Transverse colon (tissue), 4 donors: ENCODE data around the gene MOGAT1. TPM values are rescaled to one million over a fixed set of nuclear protein-coding genes. Genes with fewer than 3 reads are reported as not detected.

Experiments
- DNase-seq: peaks from one replicate; pipeline ENCODE4 v3.0.0-alpha.2; 2019
- H3K27ac ChIP-seq, 4 donors: fragments of 200-600 bp; sonication (generic); 2 replicates each; pipeline ENCODE4 v1.5.1; 2016 to 2018; ENCODE audit warnings: inconsistent platforms in 4 of 4
- H3K27me3 ChIP-seq: fragments of 200-600 bp; sonication (generic); 2 replicates; pipeline ENCODE4 v1.5.1; 2017; ENCODE audit warnings: inconsistent platforms
- H3K36me3 ChIP-seq, 4 donors: fragments of 200-600 bp; sonication (generic); 2 replicates each; pipeline ENCODE4 v1.5.1; 2017 to 2019; ENCODE audit warnings: inconsistent platforms in 4 of 4
- H3K4me1 ChIP-seq, 4 donors: fragments of 200-600 bp; sonication (generic); 2 replicates each; pipeline ENCODE4 v1.5.1; 2017 to 2020; ENCODE audit warnings: inconsistent platforms in 4 of 4
- H3K4me3 ChIP-seq, 4 donors: fragments of 200-600 bp; sonication (generic); 1 replicate in 1 of 4; 2 replicates in 3 of 4; pipeline versions ENCODE4 v1.5.1 to v1.6.1; 2017 to 2019; ENCODE audit warnings: inconsistent platforms in 4 of 4
- H3K9me3 ChIP-seq, 2 donors: fragments of 200-600 bp; sonication (generic); 2 replicates each; pipeline ENCODE4 v1.5.1; 2017 to 2019; ENCODE audit warnings: inconsistent platforms in 2 of 2
- EP300 ChIP-seq: sonication (generic); formaldehyde crosslinking; IDR thresholded peaks from one replicate; pipeline ENCODE4 v1.6.1; 2017; ENCODE audit warnings: antibody characterized with exemption, low read depth
- POLR2A ChIP-seq: fragments of 450-650 bp; IDR thresholded peaks from one replicate; pipeline ENCODE4 v1.6.1; 2016; ENCODE audit warnings: antibody characterized with exemption, mild to moderate bottlenecking, moderate library complexity
- POLR2AphosphoS5 ChIP-seq, 3 donors: sonication (generic); formaldehyde crosslinking; IDR thresholded peaks; one replicate each; pipeline ENCODE4 v1.6.1; 2016; ENCODE audit warnings: antibody characterized with exemption in 3 of 3
- WGBS, 2 donors: methylation state at CpG; one replicate each; pipeline ENCODE4 v1.1.5; 2018; ENCODE audit warnings: low coverage in 1 of 2; 5-methylcytosine and 5-hydroxymethylcytosine counted together
- in situ Hi-C, 4 donors: fragments of 200-750 bp; cut with MboI; loops; one replicate each; pipeline versions ENCODE4 v1.15.0 to v1.15.1; 2017; ENCODE audit warnings: low sequenced_read_pairs in 3 of 4, low pct_ligation_motif_present in 1 of 4, low pct_unique_long_range_greater_than_20kb in 1 of 4
- intact Hi-C: fragments of 100-400 bp; cut with DNase I; formaldehyde crosslinking; loops from one replicate; pipeline ENCODE4 v1.15.1; 2023; ENCODE audit warnings: low total_unique reads
- total RNA-seq, 4 donors: library from RNA; depleted of rRNA; stranded (reverse); fragments of >200 nt; gene quantifications; one replicate each; pipeline ENCODE4 v1.1.0, GENCODE V29; 2016
- TF ChIP-seq, protein P1 (sequence below), 5 experiments: fragments of 200-600 bp in 3 of 5; fragments of 450-650 bp in 2 of 5; sonication (generic) in 3 of 5; IDR thresholded peaks; 1 replicate in 2 of 5; 2 replicates in 3 of 5; pipeline ENCODE4 v1.5.1; 2016 to 2017; ENCODE audit warnings: antibody characterized with exemption in 5 of 5, inconsistent platforms in 3 of 5, mild to moderate bottlenecking in 2 of 5, moderate library complexity in 1 of 5

The MOGAT1 gene
- total RNA-seq, 4 donors from 2014 or later = 0.80 TPM; not detected in 3

DNA sequence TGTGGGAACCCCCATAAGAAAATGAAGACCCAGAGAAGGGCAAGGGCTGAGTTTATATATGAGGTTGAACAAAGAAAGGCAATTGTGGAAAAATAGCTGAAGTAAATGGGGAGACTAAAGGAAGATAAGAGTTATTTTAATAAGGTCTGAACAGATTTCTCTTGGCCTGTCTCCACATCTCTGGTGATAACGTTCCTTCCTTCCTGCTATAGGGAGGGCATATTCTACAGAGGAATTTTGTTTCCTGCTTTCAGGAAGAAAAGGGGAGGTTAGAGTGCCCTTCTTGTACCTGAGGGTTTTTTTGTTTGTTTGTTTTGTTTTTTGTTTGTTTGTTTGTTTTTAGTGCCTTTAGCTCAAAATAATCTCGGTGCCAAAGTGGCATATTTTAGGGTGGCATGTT, 31.6 kb downstream of the MOGAT1 start:
- 41 to 51% methylated on average over 2 of the region's 2 CpGs for WGBS, 2 donors

GRCh38 chr2:222703886-222704285, 32.4 kb downstream of the MOGAT1 start:
- intact Hi-C loops = loop anchor here (10.0 kb wide), 1 partner anchor 201 kb away; no protein-coding TSS in a partner anchor
- Histone ChIP-seq H3K4me3 (no peak overlapping the region), H3K4me1 (peaks cover 0 to 11% (median 8%) of the 10 kb centered on the region in 4 donors), H3K9me3 (no peaks in the 10 kb centered on the region), H3K27me3 (no peaks in the 10 kb centered on the region), H3K36me3 (no peaks in the 10 kb centered on the region), H3K27ac (no peak overlapping the region)
- TF ChIP-seq EP300 = no peak
- TF ChIP-seq POLR2AphosphoS5 (IDR thresholded peaks at IDR 0.05) = no peak
- TF ChIP-seq, protein P1, sequence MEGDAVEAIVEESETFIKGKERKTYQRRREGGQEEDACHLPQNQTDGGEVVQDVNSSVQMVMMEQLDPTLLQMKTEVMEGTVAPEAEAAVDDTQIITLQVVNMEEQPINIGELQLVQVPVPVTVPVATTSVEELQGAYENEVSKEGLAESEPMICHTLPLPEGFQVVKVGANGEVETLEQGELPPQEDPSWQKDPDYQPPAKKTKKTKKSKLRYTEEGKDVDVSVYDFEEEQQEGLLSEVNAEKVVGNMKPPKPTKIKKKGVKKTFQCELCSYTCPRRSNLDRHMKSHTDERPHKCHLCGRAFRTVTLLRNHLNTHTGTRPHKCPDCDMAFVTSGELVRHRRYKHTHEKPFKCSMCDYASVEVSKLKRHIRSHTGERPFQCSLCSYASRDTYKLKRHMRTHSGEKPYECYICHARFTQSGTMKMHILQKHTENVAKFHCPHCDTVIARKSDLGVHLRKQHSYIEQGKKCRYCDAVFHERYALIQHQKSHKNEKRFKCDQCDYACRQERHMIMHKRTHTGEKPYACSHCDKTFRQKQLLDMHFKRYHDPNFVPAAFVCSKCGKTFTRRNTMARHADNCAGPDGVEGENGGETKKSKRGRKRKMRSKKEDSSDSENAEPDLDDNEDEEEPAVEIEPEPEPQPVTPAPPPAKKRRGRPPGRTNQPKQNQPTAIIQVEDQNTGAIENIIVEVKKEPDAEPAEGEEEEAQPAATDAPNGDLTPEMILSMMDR (IDR thresholded peaks at IDR 0.05) = no peak
- TF ChIP-seq POLR2A = no peak
- in situ Hi-C loops = loop anchor here in 2 of 4 donors (10.0 to 25.0 kb wide), 2 partner anchors 201 to 208 kb away; no protein-coding TSS in a partner anchor
- WGBS, 2 donors = 31 to 42% methylated on average over 2 to 3 of the region's 3 CpGs
- DNase-seq = no peak

More for the DNA sequence above, 31.6 kb downstream of the MOGAT1 start:
- intact Hi-C loops (loop anchor here (10.0 kb wide), 1 partner anchor 202 kb away; no protein-coding TSS in a partner anchor), in situ Hi-C loops (loop anchor here in 2 of 4 donors (10.0 to 25.0 kb wide), 2 partner anchors 202 to 209 kb away; no protein-coding TSS in a partner anchor)
- no peak overlapping the region for H3K4me3 ChIP-seq
- no peak overlapping the region for H3K27ac ChIP-seq
- H3K9me3 ChIP-seq = no peaks in the 10 kb centered on the region
- no peak for TF ChIP-seq POLR2AphosphoS5 (IDR thresholded peaks at IDR 0.05)
- TF ChIP-seq POLR2A = no peak
- TF ChIP-seq, protein P1 (IDR thresholded peaks at IDR 0.05) = no peak
- TF ChIP-seq EP300 = no peak
- DNase-seq = no peak
- no peaks in the 10 kb centered on the region for H3K36me3 ChIP-seq
- H3K27me3 ChIP-seq = no peaks in the 10 kb centered on the region
- H3K4me1 ChIP-seq = peaks cover 0 to 11% (median 8%) of the 10 kb centered on the region in 4 donors

- Histone ChIP-seq H3K27me3 (no peaks in the 10 kb centered on the region), H3K27ac (no peak overlapping the region), H3K4me3 (no peak overlapping the region), H3K9me3 (no peaks in the 10 kb centered on the region), H3K4me1 (peaks cover 0 to 17% (median 10%) of the 10 kb centered on the region in 4 donors), H3K36me3 (no peaks in the 10 kb centered on the region)
- no peak for DNase-seq
- TF ChIP-seq POLR2A (no peak), POLR2AphosphoS5 (IDR thresholded peaks at IDR 0.05) (no peak), EP300 (no peak)
- TF ChIP-seq, protein P1 (IDR thresholded peaks at IDR 0.05) = no peak
- intact Hi-C loops (loop anchor here (5.0 to 10.0 kb wide), 2 partner anchors 156 to 198 kb away; partner anchors contain the start of gene ACSL3), in situ Hi-C loops (loop anchor here in 2 of 4 donors (10.0 to 25.0 kb wide), 2 partner anchors 198 to 206 kb away; no protein-coding TSS in a partner anchor)
- 91 to 96% methylated on average over 2 to 3 of the region's 3 CpGs for WGBS, 2 donors
These were observed 35.2 kb downstream of the MOGAT1 start for GRCh38 chr2:222706616-222707015.

GRCh38 chr2:222707102-222707688, 35.7 kb downstream of the MOGAT1 start:
- no peak overlapping the region for H3K4me3 ChIP-seq
- H3K9me3 ChIP-seq = no peaks in the 10 kb centered on the region
- H3K27me3 ChIP-seq = no peaks in the 10 kb centered on the region
- H3K4me1 ChIP-seq = peaks cover 0 to 17% (median 10%) of the 10 kb centered on the region in 4 donors
- intact Hi-C loops (loop anchor here (5.0 to 10.0 kb wide), 2 partner anchors 155 to 198 kb away; partner anchors contain the start of gene ACSL3), in situ Hi-C loops (loop anchor here in 2 of 4 donors (10.0 to 25.0 kb wide), 2 partner anchors 198 to 205 kb away; no protein-coding TSS in a partner anchor)
- WGBS, 2 donors = 79 to 91% methylated on average over 3 of the region's 3 CpGs
- DNase-seq = no peak
- TF ChIP-seq POLR2AphosphoS5 (IDR thresholded peaks at IDR 0.05) (no peak), EP300 (no peak), POLR2A (no peak)
- H3K27ac ChIP-seq = no peak overlapping the region
- H3K36me3 ChIP-seq = no peaks in the 10 kb centered on the region
